NCI-H1092 treated with DMSO at 0.1 percent for 48 hours (cell line): Measurements from ENCODE around the gene NCAPG.

Experiments used
- DNase-seq: peaks from one replicate; lab custom pipeline; 2025; lab: John Stamatoyannopoulos, UW

Gene NCAPG

GRCh38 chr4:17875402-17876070, 64.8 kb downstream of the NCAPG start:
- no peak for DNase-seq

GRCh38 chr4:17876943-17877342, 66.2 kb downstream of the NCAPG start:
- no peak for DNase-seq

- DNase-seq = no peak
Measured at GRCh38 chr4:17877661-17878060, 66.9 kb downstream of the NCAPG start.

GRCh38 chr4:17884063-17884462, 73.3 kb downstream of the NCAPG start:
- no peak for DNase-seq

GRCh38 chr4:17884511-17884910, 73.7 kb downstream of the NCAPG start:
- no peak for DNase-seq

- no peak for DNase-seq
Measured at GRCh38 chr4:17889692-17890091, 78.9 kb downstream of the NCAPG start.

- DNase-seq = no peak
Measured at GRCh38 chr4:17894421-17894820, 83.6 kb downstream of the NCAPG start.
